Tibial artery (tissue), 4 donors: Measurements from ENCODE around the gene TTC17.
"Not testable (repeated sequence)": the region's sequence is repeated elsewhere in the genome, so short reads cannot be mapped to it uniquely, and the experiment has no call there.

Experiments
- DNase-seq, 2 donors: peaks; one replicate each; pipeline ENCODE4 v3.0.0-alpha.2; 2019
- H3K27ac ChIP-seq, 2 donors: fragments of 200-600 bp; sonication (generic) in 1 of 2; 1 replicate in 1 of 2; 2 replicates in 1 of 2; pipeline ENCODE4 v1.5.1; 2018 to 2019; ENCODE audit warnings: mild to moderate bottlenecking in 1 of 2
- H3K27me3 ChIP-seq, 2 donors: fragments of 200-600 bp; sonication (generic) in 1 of 2; one replicate each; pipeline versions ENCODE4 v1.5.1 to v1.6.0; 2016 to 2019
- H3K36me3 ChIP-seq, 3 donors: fragments of 200-600 bp; sonication (generic) in 2 of 3; one replicate each; pipeline ENCODE4 v1.5.1; 2016 to 2019; ENCODE audit warnings: mild to moderate bottlenecking in 2 of 3
- H3K4me1 ChIP-seq, 4 donors: fragments of 200-600 bp; sonication (generic) in 2 of 4; 1 replicate in 3 of 4; 2 replicates in 1 of 4; pipeline ENCODE4 v1.5.1; 2016 to 2019
- H3K4me3 ChIP-seq, 2 donors: fragments of 200-600 bp; sonication (generic) in 1 of 2; 1 replicate in 1 of 2; 2 replicates in 1 of 2; pipeline ENCODE4 v1.5.1; 2018 to 2019; ENCODE audit warnings: mild to moderate bottlenecking in 2 of 2
- H3K9me3 ChIP-seq, 3 donors: fragments of 200-600 bp; sonication (generic) in 1 of 3; one replicate each; pipeline ENCODE4 v1.5.1; 2016 to 2019
- intact Hi-C: fragments of 100-400 bp; cut with DNase I; formaldehyde crosslinking; loops from one replicate; pipeline ENCODE4 v1.15.0; 2023; ENCODE audit warnings: low total_unique reads
- TF ChIP-seq, protein P1 (sequence below), 2 experiments: fragments of 200-600 bp in 1 of 2; fragments of 450-650 bp in 1 of 2; IDR thresholded peaks; one replicate each; pipeline ENCODE4 v1.5.1; 2017 to 2019; ENCODE audit warnings: antibody characterized with exemption in 2 of 2, mild to moderate bottlenecking in 1 of 2, moderate library complexity in 1 of 2

The TTC17 gene

DNA sequence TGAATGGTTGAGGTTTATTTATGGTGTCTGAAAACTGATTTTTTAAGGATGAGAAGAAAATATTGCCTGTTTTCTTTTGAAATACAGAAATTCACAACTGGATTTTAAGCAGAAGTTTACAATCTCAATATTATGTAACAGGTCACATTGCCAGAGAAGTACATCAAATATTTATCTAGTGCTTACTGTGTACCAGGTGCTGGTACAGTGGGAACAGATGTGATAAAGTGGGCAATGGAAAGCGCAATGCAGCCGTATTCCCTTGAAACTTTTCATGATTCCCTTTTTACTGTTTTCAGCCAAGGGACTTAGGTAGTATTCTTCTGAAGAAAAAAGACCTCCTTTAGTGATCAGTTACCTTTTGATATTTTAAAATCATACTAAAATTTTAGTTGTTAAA is 49.6 kb downstream of the TTC17 start:
- H3K9me3 ChIP-seq = no peaks in the 10 kb centered on the region
- H3K4me3 ChIP-seq = no peak overlapping the region
- DNase-seq = no peak
- TF ChIP-seq, protein P1, sequence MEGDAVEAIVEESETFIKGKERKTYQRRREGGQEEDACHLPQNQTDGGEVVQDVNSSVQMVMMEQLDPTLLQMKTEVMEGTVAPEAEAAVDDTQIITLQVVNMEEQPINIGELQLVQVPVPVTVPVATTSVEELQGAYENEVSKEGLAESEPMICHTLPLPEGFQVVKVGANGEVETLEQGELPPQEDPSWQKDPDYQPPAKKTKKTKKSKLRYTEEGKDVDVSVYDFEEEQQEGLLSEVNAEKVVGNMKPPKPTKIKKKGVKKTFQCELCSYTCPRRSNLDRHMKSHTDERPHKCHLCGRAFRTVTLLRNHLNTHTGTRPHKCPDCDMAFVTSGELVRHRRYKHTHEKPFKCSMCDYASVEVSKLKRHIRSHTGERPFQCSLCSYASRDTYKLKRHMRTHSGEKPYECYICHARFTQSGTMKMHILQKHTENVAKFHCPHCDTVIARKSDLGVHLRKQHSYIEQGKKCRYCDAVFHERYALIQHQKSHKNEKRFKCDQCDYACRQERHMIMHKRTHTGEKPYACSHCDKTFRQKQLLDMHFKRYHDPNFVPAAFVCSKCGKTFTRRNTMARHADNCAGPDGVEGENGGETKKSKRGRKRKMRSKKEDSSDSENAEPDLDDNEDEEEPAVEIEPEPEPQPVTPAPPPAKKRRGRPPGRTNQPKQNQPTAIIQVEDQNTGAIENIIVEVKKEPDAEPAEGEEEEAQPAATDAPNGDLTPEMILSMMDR (IDR thresholded peaks at IDR 0.05) = no peak
- H3K27me3 ChIP-seq = no peaks in the 10 kb centered on the region
- intact Hi-C loops = no loop called here
- H3K4me1 ChIP-seq = no peaks in the 10 kb centered on the region
- no peak overlapping the region for H3K27ac ChIP-seq
- peaks cover 50 to 86% (median 73%) of the 10 kb centered on the region in 3 donors for H3K36me3 ChIP-seq

DNA sequence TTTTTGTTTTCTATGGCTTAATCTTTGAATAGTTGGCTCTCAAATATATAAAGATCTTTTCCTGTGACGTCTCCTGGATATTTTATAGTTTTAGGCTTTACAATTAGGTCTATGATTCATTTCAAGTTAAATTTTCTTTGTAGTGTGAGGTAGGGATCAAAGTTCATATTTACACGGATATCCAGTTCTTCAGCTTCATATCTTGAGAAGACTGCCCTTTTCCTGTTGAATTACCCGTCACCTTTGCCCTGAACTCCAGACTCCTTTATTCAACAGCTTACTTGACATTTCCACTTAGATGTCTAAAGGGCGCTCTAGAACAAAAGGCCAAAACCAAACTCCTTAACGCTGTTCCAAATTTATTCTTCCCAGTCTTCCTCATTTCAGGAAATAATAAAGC is 51.7 kb downstream of the TTC17 start:
- intact Hi-C loops = loop anchor here (10.0 kb wide), 1 partner anchor 76 kb away; no protein-coding TSS in a partner anchor
- peaks cover 41 to 86% (median 67%) of the 10 kb centered on the region in 3 donors for H3K36me3 ChIP-seq
- no peak for DNase-seq

DNA sequence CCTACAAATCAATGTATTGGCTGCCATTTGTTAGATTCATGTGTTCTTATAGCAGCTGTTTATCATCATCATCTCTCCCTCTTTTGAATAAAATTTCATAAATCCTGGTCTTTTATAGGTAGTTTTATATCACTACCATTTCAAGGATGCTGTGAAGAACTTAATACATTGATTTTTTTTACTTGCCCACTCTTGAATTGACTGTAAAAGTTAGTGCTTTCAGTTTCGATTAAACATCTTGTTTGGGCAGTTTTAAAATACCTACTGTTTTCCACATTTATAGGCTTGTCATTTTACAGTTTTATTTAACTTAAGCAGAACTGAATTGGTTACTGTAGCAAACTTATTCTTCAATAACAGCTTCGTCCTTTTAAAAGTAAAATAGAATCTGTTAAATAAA is 59.5 kb downstream of the TTC17 start:
- H3K27me3 ChIP-seq = no peaks in the 10 kb centered on the region
- no peak for DNase-seq
- no peak overlapping the region for H3K4me3 ChIP-seq
- TF ChIP-seq, protein P1 (IDR thresholded peaks at IDR 0.05) = no peak
- H3K4me1 ChIP-seq = no peaks in the 10 kb centered on the region
- H3K36me3 ChIP-seq = peaks cover 20 to 29% (median 23%) of the 10 kb centered on the region in 3 donors
- no peak overlapping the region for H3K27ac ChIP-seq
- no peaks in the 10 kb centered on the region for H3K9me3 ChIP-seq
- intact Hi-C loops = loop anchor here (10.0 kb wide), 1 partner anchor 83 kb away; no protein-coding TSS in a partner anchor

More for the DNA sequence above, 51.7 kb downstream of the TTC17 start:
- no peak overlapping the region for H3K4me3 ChIP-seq
- H3K27ac ChIP-seq = no peak overlapping the region
- no peaks in the 10 kb centered on the region for H3K27me3 ChIP-seq
- no peaks in the 10 kb centered on the region for H3K9me3 ChIP-seq
- TF ChIP-seq, protein P1 (IDR thresholded peaks at IDR 0.05) = no peak
- H3K4me1 ChIP-seq = no peaks in the 10 kb centered on the region

DNA sequence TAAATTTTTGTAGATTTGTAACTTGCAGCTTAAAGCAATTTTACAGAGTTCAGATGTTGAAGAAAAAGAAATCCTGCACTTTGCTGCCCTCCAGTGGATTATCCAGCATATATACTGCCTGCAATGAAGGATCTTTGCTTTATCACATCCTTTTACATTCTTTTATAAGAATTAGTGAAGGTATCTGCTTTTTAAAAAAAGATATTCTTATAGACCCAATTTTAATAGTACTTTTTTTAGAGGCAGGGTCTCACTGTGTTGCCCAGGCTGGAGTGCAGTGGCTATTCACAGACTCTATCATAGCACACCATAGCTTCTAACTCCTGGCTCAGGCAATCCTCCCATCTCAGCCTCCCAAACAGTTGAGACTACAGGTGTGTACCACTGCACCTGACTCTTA is 60.7 kb downstream of the TTC17 start:
- no peak for DNase-seq
- H3K36me3 ChIP-seq = peaks cover 16 to 22% (median 17%) of the 10 kb centered on the region in 3 donors

DNA sequence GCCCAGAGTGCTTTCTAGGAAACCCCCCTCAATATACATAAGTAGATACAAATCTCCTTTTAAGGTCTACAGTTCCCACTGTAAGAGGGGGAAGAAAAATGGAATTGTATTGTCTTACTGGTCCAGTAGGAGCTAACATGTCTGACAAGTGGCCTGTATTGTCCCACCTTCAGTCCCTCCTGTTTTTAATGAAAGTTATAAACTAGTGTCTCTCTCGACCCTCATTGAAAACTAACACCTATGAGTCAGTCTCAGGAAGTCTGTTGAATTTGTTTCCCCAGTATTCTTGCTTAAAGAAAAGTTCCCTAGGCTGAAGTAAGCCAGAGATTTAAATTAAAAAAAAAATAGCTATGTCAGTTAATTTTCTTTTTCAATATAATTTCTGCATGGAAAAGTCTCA is 69.3 kb downstream of the TTC17 start:
- Histone ChIP-seq H3K4me3 (no peak overlapping the region), H3K36me3 (peaks cover 0 to 50% (median 46%) of the 10 kb centered on the region in 3 donors), H3K4me1 (no peaks in the 10 kb centered on the region), H3K27me3 (no peaks in the 10 kb centered on the region), H3K27ac (no peak overlapping the region), H3K9me3 (no peaks in the 10 kb centered on the region)
- TF ChIP-seq, protein P1 (IDR thresholded peaks at IDR 0.05) = no peak
- no peak for DNase-seq
- intact Hi-C loops = no loop called here

More for the DNA sequence above, 60.7 kb downstream of the TTC17 start:
- H3K27me3 ChIP-seq = no peaks in the 10 kb centered on the region
- TF ChIP-seq, protein P1 (IDR thresholded peaks at IDR 0.05) = peak; percentile 32 to 48
- no peak overlapping the region for H3K4me3 ChIP-seq
- intact Hi-C loops = loop anchor here (10.0 kb wide), 1 partner anchor 85 kb away; no protein-coding TSS in a partner anchor
- no peaks in the 10 kb centered on the region for H3K4me1 ChIP-seq
- H3K27ac ChIP-seq = no peak overlapping the region
- H3K9me3 ChIP-seq = no peaks in the 10 kb centered on the region

DNA sequence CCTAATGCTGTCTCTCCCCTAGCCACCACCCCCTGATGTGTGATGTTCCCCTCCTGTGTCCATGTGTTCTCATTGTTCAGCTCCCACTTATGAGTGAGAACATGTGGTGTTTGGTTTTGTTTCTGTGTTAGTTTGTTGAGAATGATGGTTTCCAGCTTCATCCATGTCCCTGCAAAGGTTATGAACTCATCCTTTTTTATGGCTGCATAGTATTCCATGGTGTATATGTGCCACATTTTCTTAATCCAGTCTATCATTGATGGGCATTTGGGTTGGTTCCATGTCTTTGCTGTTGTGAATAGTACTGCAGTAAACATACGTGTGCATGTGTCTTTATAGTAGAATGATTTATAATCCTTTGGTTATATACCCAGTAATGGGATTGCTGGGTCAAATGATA is 72.2 kb downstream of the TTC17 start:
- DNase-seq, H3K27me3 ChIP-seq, H3K9me3 ChIP-seq, intact Hi-C loops, H3K4me1 ChIP-seq, H3K4me3 ChIP-seq, H3K27ac ChIP-seq: not testable (repeated sequence)
- peaks cover 2 to 50% (median 43%) of the 10 kb centered on the region in 3 donors for H3K36me3 ChIP-seq
